Measurements from ENCODE around the gene ZNF407.
A peak's percentile ranks its signal among the peaks of the same experiment; 100 is the strongest.

Gene ZNF407

GRCh38 chr18:74880706-74881278 is 283.1 kb downstream of the ZNF407 start (continued):
- TF ChIP-seq, protein P1, sequence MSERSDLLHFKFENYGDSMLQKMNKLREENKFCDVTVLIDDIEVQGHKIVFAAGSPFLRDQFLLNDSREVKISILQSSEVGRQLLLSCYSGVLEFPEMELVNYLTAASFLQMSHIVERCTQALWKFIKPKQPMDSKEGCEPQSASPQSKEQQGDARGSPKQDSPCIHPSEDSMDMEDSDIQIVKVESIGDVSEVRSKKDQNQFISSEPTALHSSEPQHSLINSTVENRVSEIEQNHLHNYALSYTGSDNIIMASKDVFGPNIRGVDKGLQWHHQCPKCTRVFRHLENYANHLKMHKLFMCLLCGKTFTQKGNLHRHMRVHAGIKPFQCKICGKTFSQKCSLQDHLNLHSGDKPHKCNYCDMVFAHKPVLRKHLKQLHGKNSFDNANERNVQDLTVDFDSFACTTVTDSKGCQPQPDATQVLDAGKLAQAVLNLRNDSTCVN (tag by site-specific recombination; optimal IDR thresholded peaks at IDR 0.05), result no peak
- peak; percentile 68 for TF ChIP-seq FEZF1 (tag by site-specific recombination; IDR thresholded peaks at IDR 0.05)
- TF ChIP-seq ZNF777 (tag by site-specific recombination; IDR thresholded peaks at IDR 0.05; ENCODE audit: borderline replicate concordance), result no peak
- peak; percentile 57; the same call in 1 of the 2 replicates for TF ChIP-seq BCL11B (tag by site-specific recombination; IDR thresholded peaks at IDR 0.05; ENCODE audit: low read depth)
- TF ChIP-seq ZNF580 (tag by site-specific recombination; IDR thresholded peaks at IDR 0.05), result peak; percentile 72
- TF ChIP-seq ZNF266 (tag by site-specific recombination; IDR thresholded peaks at IDR 0.05; ENCODE audit: low read depth), result no peak
- TF ChIP-seq ZNF843 (tag by site-specific recombination; IDR thresholded peaks at IDR 0.05), result peak; percentile 81
- 0 out of 2 replicates have a peak, but pooled peaks have one; percentile 60 for TF ChIP-seq SCRT1 (tag by site-specific recombination; IDR thresholded peaks at IDR 0.05; ENCODE audit: borderline replicate concordance)
- TF ChIP-seq OSR2 (tag by site-specific recombination; IDR thresholded peaks at IDR 0.05), result peak; percentile 89
- peak; percentile 95; the same call in 1 of the 2 replicates for TF ChIP-seq KLF7 (tag by site-specific recombination; IDR thresholded peaks at IDR 0.05; ENCODE audit: borderline replicate concordance)
- no peak for TF ChIP-seq SP3 (tag by site-specific recombination; IDR thresholded peaks at IDR 0.05)
- no peak for TF ChIP-seq ZNF274 (IDR thresholded peaks at IDR 0.05; ENCODE audit: low read length)
- no peak for TF ChIP-seq ZNF274 (tag by site-specific recombination; IDR thresholded peaks at IDR 0.05; ENCODE audit: borderline replicate concordance)
- TF ChIP-seq KLF1 (tag by site-specific recombination; IDR thresholded peaks at IDR 0.05), result peak; percentile 35; the same call in 1 of the 2 replicates
- TF ChIP-seq ZSCAN30 (tag by site-specific recombination; IDR thresholded peaks at IDR 0.05), result no peak

- no peak overlapping the region for H3K4me3 ChIP-seq (ENCODE audit: low read depth, low read length)
- POLR2A ChIA-PET, result no interaction called here
- H3K27ac ChIP-seq (ENCODE audit: extremely low read depth, low read depth, low read length), result no peak overlapping the region
- TF ChIP-seq ZNF585B (tag by site-specific recombination; IDR thresholded peaks at IDR 0.05), result no peak
- peak; percentile 63 for TF ChIP-seq PRDM1 (tag by site-specific recombination; IDR thresholded peaks at IDR 0.05)
- H3K4me1 ChIP-seq (ENCODE audit: control insufficient read depth, insufficient read depth, low read length), result no peaks in the 10 kb centered on the region; the same call in 1 of the 2 replicates
- H3K9me3 ChIP-seq (ENCODE audit: control insufficient read depth, insufficient read depth, low read depth, low read length), result no peaks in the 10 kb centered on the region
- peaks cover 0 to 3% of the 10 kb centered on the region in 2 experiments; a peak in 1 of 3 replicates for H3K36me3 ChIP-seq (ENCODE audit: control insufficient read depth in 2 of 2, insufficient read depth in 1 of 2, low read length in 2 of 2)
- CTCF ChIA-PET, result interaction anchor here (0.6 kb wide), 1 partner anchor 704 kb away, joined by 3 read pairs; no protein-coding TSS in a partner anchor
Measured at GRCh38 chr18:74892066-74892627, 294.5 kb downstream of the ZNF407 start.

DNA sequence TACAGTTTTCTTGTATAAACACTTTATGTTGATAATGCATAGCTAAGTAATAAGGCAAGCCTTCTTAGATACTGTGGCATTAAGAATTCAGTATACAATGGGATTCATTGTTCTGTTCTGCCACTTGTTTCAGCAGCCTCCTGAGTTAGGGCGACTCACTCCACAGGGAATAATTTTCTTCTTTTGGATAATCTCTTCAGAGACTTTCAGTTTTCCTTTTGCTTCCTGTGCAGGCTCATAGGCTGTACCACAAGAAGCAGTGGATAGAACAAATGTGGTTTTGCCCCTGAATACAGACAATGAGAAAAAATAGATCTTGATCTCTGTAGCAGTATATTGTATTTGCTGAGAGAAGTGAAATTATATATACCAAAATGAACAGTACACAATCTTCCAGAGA is 298.0 kb downstream of the ZNF407 start:
- TF ChIP-seq, protein P2, sequence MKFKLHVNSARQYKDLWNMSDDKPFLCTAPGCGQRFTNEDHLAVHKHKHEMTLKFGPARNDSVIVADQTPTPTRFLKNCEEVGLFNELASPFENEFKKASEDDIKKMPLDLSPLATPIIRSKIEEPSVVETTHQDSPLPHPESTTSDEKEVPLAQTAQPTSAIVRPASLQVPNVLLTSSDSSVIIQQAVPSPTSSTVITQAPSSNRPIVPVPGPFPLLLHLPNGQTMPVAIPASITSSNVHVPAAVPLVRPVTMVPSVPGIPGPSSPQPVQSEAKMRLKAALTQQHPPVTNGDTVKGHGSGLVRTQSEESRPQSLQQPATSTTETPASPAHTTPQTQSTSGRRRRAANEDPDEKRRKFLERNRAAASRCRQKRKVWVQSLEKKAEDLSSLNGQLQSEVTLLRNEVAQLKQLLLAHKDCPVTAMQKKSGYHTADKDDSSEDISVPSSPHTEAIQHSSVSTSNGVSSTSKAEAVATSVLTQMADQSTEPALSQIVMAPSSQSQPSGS (tag by site-specific recombination; IDR thresholded peaks at IDR 0.05; ENCODE audit: low read depth), result no peak
- TF ChIP-seq ZNF404 (tag by site-specific recombination; IDR thresholded peaks at IDR 0.05), result no peak
- no peak for TF ChIP-seq AEBP2 (tag by site-specific recombination; IDR thresholded peaks at IDR 0.05; ENCODE audit: borderline replicate concordance)
- TF ChIP-seq ZNF585B (tag by site-specific recombination; IDR thresholded peaks at IDR 0.05), result no peak
- ChIA-PET CTCF (interaction anchor here (0.8 kb wide), 1 partner anchor 146 kb away, joined by 5 read pairs; no protein-coding TSS in a partner anchor), POLR2A (no interaction called here)
- no peaks in the 10 kb centered on the region for H3K9me3 ChIP-seq (ENCODE audit: control insufficient read depth, insufficient read depth, low read depth, low read length)
- H3K4me1 ChIP-seq (ENCODE audit: control insufficient read depth, insufficient read depth, low read length), result peaks cover 5% of the 10 kb centered on the region
- H3K4me3 ChIP-seq (ENCODE audit: low read depth, low read length), result no peak overlapping the region
- H3K27ac ChIP-seq (ENCODE audit: extremely low read depth, low read depth, low read length), result no peak overlapping the region
- peaks cover 0 to 3% of the 10 kb centered on the region in 2 experiments; a peak in 1 of 3 replicates for H3K36me3 ChIP-seq (ENCODE audit: control insufficient read depth in 2 of 2, insufficient read depth in 1 of 2, low read length in 2 of 2)

Measured in HEK293 (cell line).